Measurements from ENCODE around the gene BNIP1.
"Not testable (repeated sequence)": the region's sequence is repeated elsewhere in the genome, so short reads cannot be mapped to it uniquely, and the experiment has no call there.

Gene BNIP1, protein sequence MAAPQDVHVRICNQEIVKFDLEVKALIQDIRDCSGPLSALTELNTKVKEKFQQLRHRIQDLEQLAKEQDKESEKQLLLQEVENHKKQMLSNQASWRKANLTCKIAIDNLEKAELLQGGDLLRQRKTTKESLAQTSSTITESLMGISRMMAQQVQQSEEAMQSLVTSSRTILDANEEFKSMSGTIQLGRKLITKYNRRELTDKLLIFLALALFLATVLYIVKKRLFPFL

DNA sequence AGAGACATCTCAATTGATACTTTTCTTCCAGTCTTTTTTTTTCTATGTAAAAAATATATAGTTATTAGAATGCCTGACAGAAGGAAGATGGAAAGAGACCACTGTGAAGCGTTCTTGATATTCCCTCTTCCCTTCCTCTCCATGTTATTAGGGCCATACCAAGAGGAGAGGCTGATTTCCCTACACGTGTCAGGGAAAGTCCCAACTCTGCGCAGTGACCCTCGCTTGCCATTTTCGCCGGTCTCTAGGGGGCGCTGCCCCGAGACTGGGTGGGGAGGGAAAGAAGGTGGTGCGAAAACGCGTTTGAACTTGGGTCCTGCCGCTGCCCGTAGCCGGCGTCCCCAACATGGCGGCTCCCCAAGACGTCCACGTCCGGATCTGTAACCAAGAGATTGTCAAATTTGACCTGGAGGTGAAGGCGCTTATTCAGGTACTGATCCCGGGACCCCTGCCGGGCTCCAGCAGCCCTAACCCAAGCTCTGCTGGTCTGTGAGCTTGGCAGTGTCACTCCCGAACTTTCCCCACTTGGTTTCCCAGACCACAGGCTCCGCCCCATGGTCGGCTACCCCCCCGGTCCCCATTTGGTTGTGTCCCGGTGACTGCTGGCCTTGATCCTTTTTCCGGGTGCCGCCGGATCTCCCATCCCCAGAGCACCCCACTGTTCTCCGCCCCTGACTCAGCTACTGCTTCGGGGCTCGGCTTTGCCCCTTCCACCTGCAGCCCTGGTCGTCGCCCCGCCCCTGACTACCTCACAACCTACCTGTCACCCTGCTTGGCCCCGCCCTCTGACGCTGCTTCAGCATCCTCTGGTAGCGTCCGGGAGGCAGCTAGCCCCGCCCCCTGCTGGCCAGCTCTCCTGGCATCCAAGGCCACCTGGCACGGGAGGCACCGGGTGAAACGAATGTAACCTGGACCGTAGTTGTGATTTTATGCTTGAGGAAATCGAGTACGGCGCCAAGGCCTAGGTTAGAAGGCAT is at the start of gene BNIP1:
BNIP1 (plus strand) TSS at position 332 of the 977 bp plus-strand sequence; CDS start at position 347, 15 bp downstream.
- peak; percentile 81 for DNase-seq

DNA sequence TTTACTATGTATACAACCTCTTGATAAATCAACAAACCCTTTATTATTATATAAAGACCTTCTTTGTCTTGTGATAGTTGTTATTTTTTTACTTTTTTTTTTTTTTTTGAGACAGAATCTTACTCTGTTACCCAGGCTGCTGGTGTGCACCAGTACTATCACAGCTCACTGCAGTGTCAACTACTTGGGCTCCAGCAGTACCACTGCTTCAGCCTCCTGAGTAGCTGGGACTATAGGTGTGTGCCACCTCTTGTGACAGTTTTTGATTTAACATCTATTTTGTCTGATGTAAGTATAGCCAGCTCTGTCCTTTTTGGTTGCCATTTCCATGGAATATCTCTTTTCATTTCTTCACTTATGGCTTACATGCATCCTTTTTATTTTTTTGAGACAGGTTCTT is 45.5 kb upstream of the BNIP1 start:
- no peak for DNase-seq

GRCh38 chr5:173099461-173099860 is 44.9 kb upstream of the BNIP1 start:
- DNase-seq, result no peak

DNA sequence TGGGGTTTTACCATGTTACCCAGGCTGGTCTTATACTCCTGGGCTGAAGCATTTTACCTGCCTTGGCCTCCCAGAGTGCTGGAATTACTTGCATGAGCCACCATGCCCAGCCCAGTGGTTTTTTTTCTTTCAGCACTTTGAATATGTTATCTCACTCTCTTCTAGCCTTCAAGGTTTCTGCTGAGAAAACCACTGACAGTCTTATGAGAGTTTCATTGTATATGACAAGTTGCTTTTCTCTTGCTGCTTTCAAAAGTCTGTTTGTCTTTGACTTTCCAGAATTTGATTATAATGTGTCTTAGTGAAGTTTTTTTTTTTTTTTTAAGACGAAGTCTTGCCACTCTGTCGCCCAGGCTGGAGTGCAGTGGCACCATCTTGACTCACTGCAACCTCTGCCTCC is 43.1 kb upstream of the BNIP1 start:
- DNase-seq, result no peak

GRCh38 chr5:173103411-173103810 is 40.9 kb upstream of the BNIP1 start:
- DNase-seq, result no peak

DNA sequence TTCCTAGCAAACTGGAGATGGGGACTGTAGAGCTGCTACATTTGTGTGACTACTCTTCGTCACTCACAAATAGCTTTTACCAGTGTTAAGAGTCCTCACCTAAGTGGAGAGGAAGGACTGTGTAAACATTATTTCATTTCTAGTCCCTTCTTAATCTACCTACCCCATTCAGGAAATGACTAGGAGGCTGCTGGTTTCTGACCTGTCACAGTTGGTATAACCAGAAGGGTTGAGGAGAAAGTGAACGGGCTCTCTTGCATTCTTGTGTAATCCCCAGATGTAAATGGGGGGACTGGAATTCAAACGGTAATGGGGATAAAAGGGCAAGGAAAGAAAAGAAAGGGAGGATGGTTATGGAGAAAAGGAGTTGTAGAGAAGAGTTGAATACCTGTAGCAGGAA is 35.4 kb upstream of the BNIP1 start:
- no peak for DNase-seq

- DNase-seq, result no peak
Observed at GRCh38 chr5:173114536-173114935, 29.8 kb upstream of the BNIP1 start.

- DNase-seq, result no peak
Observed at GRCh38 chr5:173119719-173120118, 24.6 kb upstream of the BNIP1 start.

DNA sequence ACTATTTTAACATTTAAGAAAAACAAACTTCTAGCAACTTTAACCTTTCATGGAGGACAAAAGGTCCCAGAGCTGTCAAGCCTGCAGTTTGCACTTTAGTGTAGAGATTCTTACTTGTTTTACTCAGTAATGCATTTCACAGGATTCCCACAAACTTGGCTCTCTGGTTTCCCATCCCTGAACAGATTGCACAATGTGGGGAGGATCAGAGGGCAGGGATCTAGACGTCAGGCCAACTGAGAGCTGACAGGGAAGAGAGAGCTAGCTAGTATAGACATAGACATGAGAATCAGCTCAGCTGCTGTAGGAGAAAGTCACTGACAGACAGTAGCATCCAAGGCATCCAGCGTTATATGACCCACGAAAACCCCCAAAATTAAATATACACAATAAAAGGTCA is 20.9 kb upstream of the BNIP1 start:
- DNase-seq, result no peak

GRCh38 chr5:173132166-173132565 is 12.2 kb upstream of the BNIP1 start:
- not testable (repeated sequence) for DNase-seq

GRCh38 chr5:173138707-173139106 is 5.6 kb upstream of the BNIP1 start:
- no peak for DNase-seq

DNA sequence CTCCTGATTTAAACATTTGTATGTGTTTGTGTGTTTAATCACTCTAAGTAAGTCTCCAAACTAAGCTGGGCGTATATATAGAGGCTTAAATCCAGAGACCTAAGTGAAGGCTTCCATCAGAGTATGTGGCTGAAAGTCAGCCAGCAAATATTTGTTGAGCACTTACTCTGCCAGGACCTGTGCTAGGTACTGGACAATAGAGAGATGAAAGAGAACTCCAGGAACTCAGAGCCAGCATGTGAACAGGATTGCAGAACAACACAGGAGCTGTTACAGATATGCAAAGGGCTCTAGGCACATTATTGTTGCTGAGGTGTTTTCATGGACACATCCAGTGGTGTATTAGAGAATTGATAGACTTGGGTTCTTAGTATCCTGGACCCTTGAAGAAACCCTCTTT is 4.7 kb upstream of the BNIP1 start:
- no peak for DNase-seq

DNA sequence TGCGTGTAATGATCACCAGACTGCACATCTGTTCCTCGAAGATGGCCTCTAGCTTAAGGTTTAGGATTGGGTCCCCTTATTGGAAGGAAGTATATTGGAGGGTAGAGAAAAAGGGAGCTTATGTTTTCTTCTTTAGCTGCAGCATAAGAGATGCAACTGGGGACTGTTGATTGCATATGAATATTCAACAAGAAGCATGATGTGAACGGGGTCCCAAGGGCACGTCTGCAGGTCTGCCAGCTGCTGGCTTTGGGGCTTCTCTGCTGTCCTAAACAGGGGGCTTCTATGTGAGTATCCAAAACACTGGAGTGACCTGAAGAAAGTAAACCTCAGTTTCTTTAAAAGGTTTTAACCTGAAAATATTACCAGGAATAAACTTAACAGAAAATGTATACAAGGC is 3.6 kb upstream of the BNIP1 start:
- no peak for DNase-seq

- no peak for DNase-seq
Observed at GRCh38 chr5:173143567-173143966, 764 bp upstream of the BNIP1 start.

DNA sequence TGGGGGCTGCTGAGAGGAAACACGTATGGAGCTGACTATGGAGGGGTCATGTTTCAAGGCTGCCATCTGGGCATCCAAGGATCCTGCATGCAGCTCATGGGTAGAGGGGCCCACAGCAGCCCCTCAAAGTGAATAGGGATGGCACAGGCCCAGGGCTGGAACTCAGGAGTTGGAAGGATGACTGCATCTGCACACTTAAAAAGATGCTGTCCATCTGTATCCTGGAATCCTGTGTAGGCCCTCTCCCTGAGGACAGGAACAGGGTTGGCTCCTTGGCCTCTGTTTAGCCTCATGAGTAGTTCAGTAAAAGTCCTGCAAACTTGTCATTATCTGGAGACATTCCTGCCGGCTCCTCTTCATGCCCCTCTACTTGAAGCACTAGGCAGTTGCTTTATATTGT is 4.0 kb downstream of the BNIP1 start:
- no peak for DNase-seq

DNA sequence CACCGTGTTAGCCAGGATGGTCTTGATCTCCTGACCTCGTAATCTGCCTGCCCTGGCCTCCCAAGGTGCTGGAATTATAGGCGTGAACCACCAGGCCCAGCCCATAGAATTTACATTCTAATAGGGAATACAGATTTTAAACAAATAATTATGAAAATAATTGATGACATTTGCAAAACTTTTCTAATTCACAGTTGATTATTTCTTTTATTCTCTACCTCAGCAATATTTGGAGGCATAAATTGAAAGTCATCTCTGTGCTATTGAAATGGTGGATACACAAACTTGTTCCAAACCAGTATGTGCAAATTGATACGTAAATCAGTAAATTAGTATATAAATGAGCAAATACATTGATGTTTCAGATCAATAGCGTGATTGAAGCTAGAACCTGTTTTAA is 8.2 kb downstream of the BNIP1 start:
- no peak for DNase-seq

DNA sequence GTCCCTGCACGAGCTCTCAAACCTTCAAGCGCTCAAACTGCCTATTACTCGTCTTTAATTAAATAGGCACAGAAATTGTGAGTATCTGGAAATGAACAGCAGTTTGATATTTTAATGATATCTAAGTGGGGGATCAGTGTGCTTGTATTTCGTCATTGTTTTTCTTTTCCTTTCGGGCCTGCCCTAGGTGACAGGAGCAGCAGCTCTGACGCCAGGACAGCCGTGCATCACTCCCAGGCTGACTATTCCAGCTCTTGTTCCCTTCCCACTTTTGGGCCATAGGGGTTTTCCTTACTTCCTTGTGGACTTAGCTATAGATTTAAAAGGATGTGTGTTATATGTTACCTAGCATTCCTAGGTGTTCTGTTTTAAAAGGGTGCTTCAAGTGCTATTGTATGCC is 9.5 kb downstream of the BNIP1 start:
- no peak for DNase-seq

DNA sequence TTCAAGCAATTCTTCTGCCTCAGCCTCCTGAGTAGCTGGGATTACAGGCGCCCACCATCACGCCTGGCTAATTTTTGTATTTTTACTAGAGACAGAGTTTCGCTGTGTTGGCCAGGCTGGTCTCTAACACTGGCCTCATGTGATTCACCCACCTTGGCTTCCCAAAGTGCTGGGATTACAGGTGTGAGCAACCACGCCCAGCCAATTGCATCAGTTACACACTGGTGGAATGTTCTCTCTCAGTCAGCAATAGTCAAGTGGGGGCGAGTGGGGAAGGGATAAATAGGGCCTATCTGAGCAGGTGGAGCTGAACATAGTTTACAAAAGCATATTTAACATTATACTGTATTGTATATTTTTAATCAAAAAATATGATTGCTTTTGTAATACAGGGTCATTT is 10.3 kb downstream of the BNIP1 start:
- DNase-seq, result not testable (repeated sequence)

GRCh38 chr5:173155912-173156311 is 11.6 kb downstream of the BNIP1 start:
- DNase-seq, result no peak

- DNase-seq, result no peak
Observed at GRCh38 chr5:173158366-173158765, 14.0 kb downstream of the BNIP1 start.

DNA sequence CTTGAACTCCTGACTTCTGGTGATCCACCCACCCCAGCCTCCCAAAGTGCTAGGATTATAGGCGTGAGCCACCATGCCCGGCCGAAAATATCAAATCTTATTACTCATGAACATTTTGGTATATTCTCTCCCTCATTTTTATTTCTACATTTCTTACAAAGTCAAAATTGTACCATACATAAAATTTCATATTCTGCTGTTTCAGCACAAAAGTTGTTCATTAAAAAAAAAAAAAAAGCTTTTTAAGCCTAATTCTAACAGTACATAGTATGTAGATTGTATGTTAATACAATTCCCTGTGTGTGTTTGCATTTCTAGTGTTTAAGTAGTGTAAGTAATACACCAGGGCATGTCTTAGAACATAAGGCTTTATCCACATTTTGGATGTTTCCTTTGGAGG is 14.9 kb downstream of the BNIP1 start:
- DNase-seq, result no peak

GRCh38 chr5:173161148-173161547 is 16.8 kb downstream of the BNIP1 start:
- no peak for DNase-seq

DNA sequence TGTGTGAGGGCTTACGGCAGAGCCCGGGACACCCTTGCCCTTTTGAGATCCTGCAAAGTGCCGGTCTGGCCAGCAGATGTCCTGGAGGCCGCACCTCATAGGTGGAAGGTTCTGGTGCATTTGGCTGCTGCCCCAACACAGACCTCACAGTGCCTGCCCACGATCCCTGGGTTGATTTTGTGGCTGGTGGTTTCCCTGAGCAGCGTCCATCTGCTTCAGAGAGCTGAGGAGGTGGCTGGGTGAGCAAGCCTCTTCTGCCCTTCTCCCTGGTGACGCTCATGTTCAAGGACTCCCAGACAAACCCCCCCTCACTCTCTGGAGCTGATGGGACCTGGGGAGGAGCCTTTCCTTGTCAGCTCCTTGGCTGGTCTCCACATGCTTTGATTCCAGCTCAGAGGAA is 18.9 kb downstream of the BNIP1 start:
- DNase-seq, result no peak

All from NCI-H2171 treated with DMSO at 0.1 percent for 48 hours (cell line).